PFSK-1 (cell line): ENCODE data around the gene IFI6.

Experiments
- FOXP2 ChIP-seq: optimal IDR thresholded peaks from 2 replicates; pipeline ENCODE3; 2011; ENCODE audit warnings: borderline replicate concordance, control low read depth, inconsistent platforms; ENCODE audit not compliant: insufficient read depth; ENCODE audit errors: extremely low read length, extremely low read depth
- POLR2AphosphoS5 ChIP-seq: IDR thresholded peaks from 2 replicates; pipeline ENCODE4 v1.6.1; 2012; ENCODE audit warnings: low read depth, mild to moderate bottlenecking, control low read depth, low read length, moderate library complexity
- SIN3A ChIP-seq: IDR thresholded peaks from 2 replicates; pipeline ENCODE4 v1.6.1; 2012; ENCODE audit warnings: mild to moderate bottlenecking, low read length, moderate library complexity, borderline replicate concordance; ENCODE audit not compliant: insufficient read depth
- TAF1 ChIP-seq: IDR thresholded peaks from 2 replicates; pipeline ENCODE4 v1.6.1; 2012; ENCODE audit warnings: low read length, control low read depth, borderline replicate concordance; ENCODE audit not compliant: insufficient read depth
- TF ChIP-seq, protein P1 (sequence below), 2 experiments: IDR thresholded peaks; 2 replicates each; pipeline versions ENCODE4 v1.6.1 to v1.8.0; 2011 to 2012; ENCODE audit warnings: low read depth in 2 of 2, low read length in 2 of 2, control low read depth in 1 of 2, inconsistent platforms in 1 of 2, mild to moderate bottlenecking in 1 of 2, moderate library complexity in 1 of 2; ENCODE audit not compliant: insufficient read depth in 1 of 2

Gene IFI6

DNA sequence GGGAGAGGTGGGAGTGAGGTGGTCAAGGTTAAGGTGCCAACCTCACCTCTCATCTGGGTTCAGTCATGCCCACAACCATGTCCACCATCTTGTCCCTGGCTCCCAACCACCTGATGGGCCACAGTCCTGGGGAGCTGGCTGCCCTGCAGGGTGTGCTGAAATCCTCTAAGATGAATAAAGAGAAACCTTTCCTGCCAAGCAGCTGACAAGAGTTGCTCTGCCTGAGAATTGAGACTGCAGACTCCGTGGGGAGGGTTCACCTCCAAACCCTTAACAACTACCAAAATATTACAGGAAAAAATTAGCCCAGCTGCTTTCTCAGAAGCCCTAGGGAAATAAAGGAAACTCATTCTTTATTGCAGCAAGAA lies 21.8 kb downstream of the IFI6 start:
- no peak for TF ChIP-seq SIN3A
- TF ChIP-seq, protein P1, sequence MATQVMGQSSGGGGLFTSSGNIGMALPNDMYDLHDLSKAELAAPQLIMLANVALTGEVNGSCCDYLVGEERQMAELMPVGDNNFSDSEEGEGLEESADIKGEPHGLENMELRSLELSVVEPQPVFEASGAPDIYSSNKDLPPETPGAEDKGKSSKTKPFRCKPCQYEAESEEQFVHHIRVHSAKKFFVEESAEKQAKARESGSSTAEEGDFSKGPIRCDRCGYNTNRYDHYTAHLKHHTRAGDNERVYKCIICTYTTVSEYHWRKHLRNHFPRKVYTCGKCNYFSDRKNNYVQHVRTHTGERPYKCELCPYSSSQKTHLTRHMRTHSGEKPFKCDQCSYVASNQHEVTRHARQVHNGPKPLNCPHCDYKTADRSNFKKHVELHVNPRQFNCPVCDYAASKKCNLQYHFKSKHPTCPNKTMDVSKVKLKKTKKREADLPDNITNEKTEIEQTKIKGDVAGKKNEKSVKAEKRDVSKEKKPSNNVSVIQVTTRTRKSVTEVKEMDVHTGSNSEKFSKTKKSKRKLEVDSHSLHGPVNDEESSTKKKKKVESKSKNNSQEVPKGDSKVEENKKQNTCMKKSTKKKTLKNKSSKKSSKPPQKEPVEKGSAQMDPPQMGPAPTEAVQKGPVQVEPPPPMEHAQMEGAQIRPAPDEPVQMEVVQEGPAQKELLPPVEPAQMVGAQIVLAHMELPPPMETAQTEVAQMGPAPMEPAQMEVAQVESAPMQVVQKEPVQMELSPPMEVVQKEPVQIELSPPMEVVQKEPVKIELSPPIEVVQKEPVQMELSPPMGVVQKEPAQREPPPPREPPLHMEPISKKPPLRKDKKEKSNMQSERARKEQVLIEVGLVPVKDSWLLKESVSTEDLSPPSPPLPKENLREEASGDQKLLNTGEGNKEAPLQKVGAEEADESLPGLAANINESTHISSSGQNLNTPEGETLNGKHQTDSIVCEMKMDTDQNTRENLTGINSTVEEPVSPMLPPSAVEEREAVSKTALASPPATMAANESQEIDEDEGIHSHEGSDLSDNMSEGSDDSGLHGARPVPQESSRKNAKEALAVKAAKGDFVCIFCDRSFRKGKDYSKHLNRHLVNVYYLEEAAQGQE (IDR thresholded peaks at IDR 0.05; ENCODE audit: insufficient read depth in 1 of 2, low read depth in 2 of 2, low read length in 2 of 2): no peak
- no peak for TF ChIP-seq TAF1
- TF ChIP-seq POLR2AphosphoS5: no peak

DNA sequence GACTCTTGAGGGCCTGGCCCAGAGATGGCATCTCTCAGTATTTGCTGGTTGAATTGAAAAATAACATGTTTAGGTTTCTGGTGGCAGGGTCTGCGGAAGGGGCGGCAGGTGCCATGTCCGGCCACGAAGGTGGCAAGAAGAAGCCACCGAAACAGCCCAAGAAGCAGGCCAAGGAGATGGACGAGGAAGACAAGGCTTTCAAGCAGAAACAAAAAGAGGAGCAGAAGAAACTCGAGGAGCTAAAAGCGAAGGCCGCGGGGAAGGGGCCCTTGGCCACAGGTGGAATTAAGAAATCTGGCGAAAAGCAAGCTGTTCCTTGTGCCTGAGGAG lies 22.7 kb downstream of the IFI6 start:
- TF ChIP-seq TAF1 (no peak), POLR2AphosphoS5 (no peak), SIN3A (no peak), FOXP2 (no peak)
- TF ChIP-seq, protein P1 (IDR thresholded peaks at IDR 0.05; ENCODE audit: insufficient read depth in 1 of 2, low read depth in 2 of 2, low read length in 2 of 2): no peak

DNA sequence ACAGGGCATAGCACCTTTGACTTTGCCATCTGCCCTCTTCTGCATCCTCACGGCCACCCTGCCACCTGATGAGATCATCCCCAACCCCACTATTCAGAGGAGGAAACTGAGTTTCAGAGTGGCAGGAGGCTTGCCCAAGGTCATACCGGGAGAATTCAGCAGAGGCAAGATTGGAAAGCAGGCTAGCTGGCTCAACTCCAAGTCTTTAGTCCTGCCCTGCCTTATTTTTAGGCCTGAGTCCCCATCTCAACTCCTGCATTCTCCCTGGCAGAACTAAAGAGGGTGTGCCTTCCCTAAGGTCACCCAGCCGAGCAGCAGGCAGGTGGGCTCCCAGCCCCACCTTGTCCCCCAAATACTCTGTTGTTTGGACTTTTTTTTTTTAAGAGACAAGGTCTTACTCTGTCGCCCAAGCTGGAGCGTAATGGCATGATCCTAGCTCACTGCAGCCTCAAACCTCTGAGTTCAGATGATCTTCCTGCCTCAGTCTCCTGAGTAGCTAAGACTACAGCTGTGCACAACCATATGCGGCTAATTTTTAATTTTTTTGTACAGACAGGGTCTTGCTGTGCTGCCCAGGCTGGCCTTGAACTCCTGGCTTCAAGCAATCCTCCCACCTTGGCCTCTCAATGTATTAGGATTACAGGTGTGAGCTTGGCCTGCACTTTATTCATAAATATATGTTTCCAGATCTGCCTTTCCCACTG lies 23.2 kb downstream of the IFI6 start:
- no peak for TF ChIP-seq TAF1

DNA sequence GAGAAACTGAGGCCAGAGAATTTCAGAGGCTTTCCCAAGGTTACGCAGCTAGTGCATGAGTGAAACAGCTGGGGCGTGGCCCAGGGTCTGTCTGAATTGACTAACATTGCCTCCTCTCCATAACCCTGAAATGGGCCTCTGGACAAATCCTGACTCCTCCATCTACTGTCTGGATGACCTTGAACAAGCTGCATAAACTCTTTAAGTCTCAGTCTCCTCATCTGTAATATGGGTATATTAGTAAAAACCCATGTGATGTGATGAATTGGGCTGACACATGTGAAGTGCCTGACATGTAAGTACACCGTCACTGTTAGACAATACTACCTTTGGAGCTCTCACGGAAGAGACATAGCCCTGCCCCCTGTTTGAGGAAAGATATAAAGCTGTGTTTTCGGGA lies 24.7 kb downstream of the IFI6 start:
- TF ChIP-seq SIN3A: no peak
- TF ChIP-seq, protein P1 (IDR thresholded peaks at IDR 0.05; ENCODE audit: insufficient read depth in 1 of 2, low read depth in 2 of 2, low read length in 2 of 2): no peak
- no peak for TF ChIP-seq FOXP2
- no peak for TF ChIP-seq TAF1
- TF ChIP-seq POLR2AphosphoS5: no peak

DNA sequence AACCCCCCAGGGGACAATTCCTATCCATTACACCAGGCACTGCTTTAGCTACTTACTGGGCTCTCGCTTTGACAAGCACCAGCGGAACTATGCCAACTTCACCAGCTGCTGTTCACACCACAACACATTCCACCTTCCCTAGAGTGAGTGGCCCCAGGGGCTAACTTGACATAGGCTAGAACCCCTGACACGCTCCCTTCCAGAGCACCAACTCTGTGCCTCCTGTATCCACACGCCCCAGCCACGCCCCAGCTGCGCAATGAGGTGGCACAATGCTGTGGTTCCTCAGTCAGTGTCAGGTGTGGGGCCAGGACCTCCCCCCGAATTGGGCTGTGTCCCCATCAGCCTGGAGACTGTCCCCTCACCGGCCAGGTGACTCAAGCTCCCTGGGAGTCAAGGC lies 25.3 kb downstream of the IFI6 start:
- TF ChIP-seq SIN3A: no peak
- no peak for TF ChIP-seq TAF1
- no peak for TF ChIP-seq POLR2AphosphoS5
- no peak for TF ChIP-seq FOXP2
- TF ChIP-seq, protein P1 (IDR thresholded peaks at IDR 0.05; ENCODE audit: insufficient read depth in 1 of 2, low read depth in 2 of 2, low read length in 2 of 2): no peak

DNA sequence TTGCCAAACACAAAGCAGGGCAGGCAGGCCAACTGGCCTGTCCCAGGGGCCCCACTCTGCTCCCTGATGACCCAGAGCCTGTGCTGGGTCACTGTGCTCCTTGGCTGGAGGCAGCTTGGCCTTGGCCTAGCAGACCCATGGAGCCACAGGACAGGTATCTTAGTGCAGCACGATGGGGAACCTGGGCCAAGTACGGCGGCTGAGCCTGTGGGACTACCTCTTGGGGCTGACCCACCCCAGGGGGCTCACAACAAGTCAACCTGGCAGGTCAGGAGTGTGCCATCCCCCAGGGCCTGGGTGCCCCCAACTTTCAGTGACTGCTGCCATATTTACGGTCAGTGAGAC lies 26.9 kb downstream of the IFI6 start:
- TF ChIP-seq, protein P1 (IDR thresholded peaks at IDR 0.05; ENCODE audit: insufficient read depth in 1 of 2, low read depth in 2 of 2, low read length in 2 of 2): no peak
- TF ChIP-seq SIN3A (no peak), POLR2AphosphoS5 (no peak), FOXP2 (no peak), TAF1 (no peak)
